B cell (primary cell): ENCODE data around the gene ATAD3C.

Experiments used
- EZH2 ChIP-seq: IDR thresholded peaks from 2 replicates; pipeline ENCODE4 v1.6.1; 2012; ENCODE audit warnings: borderline replicate concordance, low read depth, mild to moderate bottlenecking, moderate library complexity, low read length; ENCODE audit not compliant: insufficient read depth, poor library complexity, severe bottlenecking
- TF ChIP-seq, protein P1 (sequence below): fragments of 200-600 bp; IDR thresholded peaks from one replicate; pipeline ENCODE4 v1.8.0; 2022; ENCODE audit warnings: antibody characterized with exemption, mild to moderate bottlenecking

DNA sequence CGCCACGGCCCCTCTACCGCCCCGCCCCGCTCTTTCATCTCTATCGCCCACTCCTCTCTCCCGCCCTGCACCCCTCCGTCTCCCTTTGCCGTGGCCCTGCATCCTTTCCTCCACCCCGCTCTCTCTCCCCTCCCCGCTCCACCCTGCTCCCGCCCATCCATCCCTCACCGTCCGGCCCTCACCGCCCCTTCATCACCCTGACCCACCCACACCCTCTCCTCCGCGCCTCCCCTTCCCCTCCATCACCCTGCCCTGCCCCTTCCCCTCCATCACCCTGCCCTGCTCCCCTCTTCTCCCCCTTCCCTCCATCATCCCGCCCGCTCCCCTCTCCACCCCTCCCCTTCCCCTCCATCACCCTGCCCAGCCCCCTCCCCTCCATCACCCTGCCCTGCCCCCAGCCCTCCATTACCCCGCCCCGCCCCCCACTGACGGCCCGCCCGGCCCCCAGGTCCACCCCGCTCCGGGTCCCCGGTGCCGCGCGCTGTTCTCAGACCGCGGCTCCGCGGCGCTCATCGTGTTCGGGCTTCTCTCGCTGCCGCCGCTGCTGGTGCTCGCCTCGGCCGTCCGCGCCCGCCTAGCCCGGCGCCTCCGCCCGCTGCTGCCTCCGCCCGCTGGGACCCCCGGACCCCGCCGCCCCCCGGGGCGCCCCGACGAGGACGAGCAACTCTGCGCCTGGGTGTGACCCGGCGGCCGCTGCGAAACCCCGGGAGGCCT is 22.2 kb upstream of the ATAD3C start:
- TF ChIP-seq, protein P1, sequence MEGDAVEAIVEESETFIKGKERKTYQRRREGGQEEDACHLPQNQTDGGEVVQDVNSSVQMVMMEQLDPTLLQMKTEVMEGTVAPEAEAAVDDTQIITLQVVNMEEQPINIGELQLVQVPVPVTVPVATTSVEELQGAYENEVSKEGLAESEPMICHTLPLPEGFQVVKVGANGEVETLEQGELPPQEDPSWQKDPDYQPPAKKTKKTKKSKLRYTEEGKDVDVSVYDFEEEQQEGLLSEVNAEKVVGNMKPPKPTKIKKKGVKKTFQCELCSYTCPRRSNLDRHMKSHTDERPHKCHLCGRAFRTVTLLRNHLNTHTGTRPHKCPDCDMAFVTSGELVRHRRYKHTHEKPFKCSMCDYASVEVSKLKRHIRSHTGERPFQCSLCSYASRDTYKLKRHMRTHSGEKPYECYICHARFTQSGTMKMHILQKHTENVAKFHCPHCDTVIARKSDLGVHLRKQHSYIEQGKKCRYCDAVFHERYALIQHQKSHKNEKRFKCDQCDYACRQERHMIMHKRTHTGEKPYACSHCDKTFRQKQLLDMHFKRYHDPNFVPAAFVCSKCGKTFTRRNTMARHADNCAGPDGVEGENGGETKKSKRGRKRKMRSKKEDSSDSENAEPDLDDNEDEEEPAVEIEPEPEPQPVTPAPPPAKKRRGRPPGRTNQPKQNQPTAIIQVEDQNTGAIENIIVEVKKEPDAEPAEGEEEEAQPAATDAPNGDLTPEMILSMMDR: no peak
- no peak for TF ChIP-seq EZH2
